Loucy (cell line): ENCODE results near the gene NAT9.
A peak's percentile ranks its signal among the peaks of the same experiment; 100 is the strongest.

ENCODE experiments used
- H2AFZ ChIP-seq: fragments of 200-600 bp; sonication (generic); 2 replicates; pipeline ENCODE4 v1.6.0; 2016; ENCODE audit warnings: antibody characterized with exemption, mild to moderate bottlenecking, low read length, moderate library complexity
- H3F3A ChIP-seq: fragments of 200-600 bp; 2 replicates; pipeline ENCODE4 v1.6.0; 2016; ENCODE audit warnings: antibody characterized with exemption, low read depth, mild to moderate bottlenecking
- H3K27me3 ChIP-seq: fragments of 200-600 bp; sonication (generic); 2 replicates; pipeline ENCODE4 v1.6.1; 2014; ENCODE audit warnings: low read length, mild to moderate bottlenecking; ENCODE audit not compliant: insufficient read depth, poor library complexity, severe bottlenecking
- H3K36me3 ChIP-seq: fragments of 200-600 bp; sonication (generic); 2 replicates; pipeline ENCODE4 v1.6.1; 2016; ENCODE audit warnings: low read length; ENCODE audit not compliant: insufficient read depth
- H3K4me1 ChIP-seq: fragments of 200-600 bp; sonication (generic); 2 replicates; pipeline ENCODE4 v1.5.1; 2014; ENCODE audit warnings: low read length, mild to moderate bottlenecking; ENCODE audit not compliant: insufficient read depth, poor library complexity, severe bottlenecking
- H3K4me2 ChIP-seq: fragments of 200-600 bp; sonication (generic); 2 replicates; pipeline ENCODE4 v1.6.0; 2014; ENCODE audit warnings: antibody characterized with exemption, low read length, low read depth, mild to moderate bottlenecking; ENCODE audit not compliant: poor library complexity, severe bottlenecking
- H3K4me3 ChIP-seq: fragments of 200-600 bp; sonication (generic); 2 replicates; pipeline ENCODE4 v1.5.1; 2014; ENCODE audit warnings: low read length, mild to moderate bottlenecking, mixed read lengths; ENCODE audit not compliant: poor library complexity, severe bottlenecking
- H3K79me2 ChIP-seq: fragments of 200-600 bp; sonication (generic); 2 replicates; pipeline ENCODE4 v1.6.1; 2014; ENCODE audit warnings: low read length; ENCODE audit not compliant: insufficient read depth
- H3K9ac ChIP-seq: fragments of 200-600 bp; sonication (generic); 2 replicates; pipeline ENCODE4 v1.6.0; 2014; ENCODE audit warnings: mild to moderate bottlenecking, low read depth, low read length, moderate library complexity; ENCODE audit not compliant: poor library complexity, severe bottlenecking
- H3K9me2 ChIP-seq: fragments of 200-600 bp; sonication (generic); replicated peaks from 2 replicates; pipeline ENCODE4 v1.6.1; 2016; ENCODE audit warnings: low read depth, low read length, mixed read lengths
- H3K9me3 ChIP-seq: fragments of 200-600 bp; sonication (generic); 2 replicates; pipeline ENCODE4 v1.6.1; 2014; ENCODE audit warnings: mild to moderate bottlenecking, antibody characterized with exemption, low read length, low read depth; ENCODE audit not compliant: insufficient read depth
- H4K20me1 ChIP-seq: fragments of 200-600 bp; sonication (generic); 2 replicates; pipeline ENCODE4 v1.6.0; 2014; ENCODE audit warnings: antibody characterized with exemption, low read length, mild to moderate bottlenecking; ENCODE audit not compliant: insufficient read depth, poor library complexity, severe bottlenecking
- CTCF ChIP-seq: fragments of 200-600 bp; sonication (generic); conservative IDR thresholded peaks from 2 replicates; pipeline ENCODE4 v1.5.1; 2014; ENCODE audit warnings: mild to moderate bottlenecking, antibody characterized with exemption, low read length
- EZH2phosphoT487 ChIP-seq: fragments of 200-600 bp; IDR thresholded peaks from 2 replicates; pipeline ENCODE4 v1.6.1; 2018; ENCODE audit warnings: antibody characterized with exemption, mild to moderate bottlenecking, moderate library complexity, borderline replicate concordance

The NAT9 gene

DNA sequence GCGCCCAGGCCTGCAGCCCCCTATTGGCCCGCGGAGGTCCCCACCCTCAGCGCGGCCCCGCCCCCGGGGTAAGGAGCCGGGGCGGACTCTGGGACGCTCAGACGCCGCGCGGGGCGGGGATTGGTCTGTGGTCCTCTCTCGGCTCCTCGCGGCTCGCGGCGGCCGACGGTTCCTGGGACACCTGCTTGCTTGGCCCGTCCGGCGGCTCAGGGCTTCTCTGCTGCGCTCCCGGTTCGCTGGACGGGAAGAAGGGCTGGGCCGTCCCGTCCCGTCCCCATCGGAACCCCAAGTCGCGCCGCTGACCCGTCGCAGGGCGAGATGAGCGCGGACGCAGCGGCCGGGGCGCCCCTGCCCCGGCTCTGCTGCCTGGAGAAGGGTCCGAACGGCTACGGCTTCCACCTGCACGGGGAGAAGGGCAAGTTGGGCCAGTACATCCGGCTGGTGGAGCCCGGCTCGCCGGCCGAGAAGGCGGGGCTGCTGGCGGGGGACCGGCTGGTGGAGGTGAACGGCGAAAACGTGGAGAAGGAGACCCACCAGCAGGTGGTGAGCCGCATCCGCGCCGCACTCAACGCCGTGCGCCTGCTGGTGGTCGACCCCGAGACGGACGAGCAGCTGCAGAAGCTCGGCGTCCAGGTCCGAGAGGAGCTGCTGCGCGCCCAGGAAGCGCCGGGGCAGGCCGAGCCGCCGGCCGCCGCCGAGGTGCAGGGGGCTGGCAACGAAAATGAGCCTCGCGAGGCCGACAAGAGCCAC lies 27.4 kb downstream of the NAT9 start, which contains the start of gene NHERF1:
NHERF1 (plus strand) TSS at position 100 of the 750 bp plus-strand sequence; CDS start at position 319, 219 bp downstream.
- peak within 1 kb of the TSS; percentile 94 for H3K4me3 ChIP-seq
- H3K9me2 ChIP-seq, result no peaks in the 10 kb centered on the region
- H3K36me3 ChIP-seq, result no peaks in the 10 kb centered on the region; the same call in 1 of the 2 replicates
- H4K20me1 ChIP-seq, result peaks cover 56% of the 10 kb centered on the region
- H2AFZ ChIP-seq, result no peak within 1 kb of the TSS
- H3K79me2 ChIP-seq, result peaks cover 77% of the 10 kb centered on the region
- no peaks in the 10 kb centered on the region for H3K9me3 ChIP-seq
- peak within 1 kb of the TSS; percentile 92 for H3K4me2 ChIP-seq
- peaks cover 8% of the 10 kb centered on the region; the same call in 1 of the 2 replicates for H3F3A ChIP-seq
- peaks cover 62% of the 10 kb centered on the region for H3K4me1 ChIP-seq
- peaks cover 7% of the 10 kb centered on the region for H3K27me3 ChIP-seq
- no peak for TF ChIP-seq EZH2phosphoT487
- TF ChIP-seq CTCF, result peak; percentile 19; the same call in 1 of the 2 replicates
- peak within 1 kb of the TSS; percentile 98 for H3K9ac ChIP-seq

GRCh38 chr17:74748279-74748528 lies 27.9 kb downstream of the NAT9 start:
- Histone ChIP-seq H3K4me2 (peak overlapping the region; percentile 64), H3K9me2 (no peaks in the 10 kb centered on the region), H4K20me1 (peaks cover 51% of the 10 kb centered on the region), H3K9me3 (no peaks in the 10 kb centered on the region), H3K27me3 (peaks cover 7% of the 10 kb centered on the region), H3K36me3 (no peaks in the 10 kb centered on the region; the same call in 1 of the 2 replicates), H2AFZ (no peak overlapping the region), H3K4me1 (peaks cover 62% of the 10 kb centered on the region), H3K9ac (peak overlapping the region; percentile 58), H3K4me3 (peak overlapping the region; percentile 94), H3F3A (peaks cover 11% of the 10 kb centered on the region; the same call in 1 of the 2 replicates), H3K79me2 (peaks cover 77% of the 10 kb centered on the region)
- no peak for TF ChIP-seq CTCF
- TF ChIP-seq EZH2phosphoT487, result no peak

- Histone ChIP-seq H3K4me2 (peak overlapping the region; percentile 64), H3K4me1 (peaks cover 56% of the 10 kb centered on the region), H3K9ac (peak overlapping the region; percentile 58), H4K20me1 (peaks cover 38% of the 10 kb centered on the region), H3K4me3 (no peak overlapping the region), H2AFZ (no peak overlapping the region), H3K27me3 (peaks cover 7% of the 10 kb centered on the region), H3F3A (peaks cover 18% of the 10 kb centered on the region; the same call in 1 of the 2 replicates), H3K9me2 (no peaks in the 10 kb centered on the region), H3K9me3 (no peaks in the 10 kb centered on the region), H3K36me3 (no peaks in the 10 kb centered on the region), H3K79me2 (peaks cover 68% of the 10 kb centered on the region)
- TF ChIP-seq EZH2phosphoT487 (no peak), CTCF (no peak)
These were observed 29.2 kb downstream of the NAT9 start for GRCh38 chr17:74746922-74747321.
